Spleen (tissue), 7 donors: ENCODE results near the gene EYA2.

ENCODE experiments used
- CTCF ChIP-seq, 11 experiments: fragments of 200-600 bp in 7 of 11; fragments of 450-650 bp in 4 of 11; sonication (generic) in 4 of 11; IDR thresholded peaks in 8 of 11; conservative IDR thresholded peaks in 3 of 11; 1 replicate in 7 of 11; 2 replicates in 4 of 11; pipeline versions ENCODE4 v1.4.0 to v1.8.0; 2016 to 2021; ENCODE audit warnings: antibody characterized with exemption in 11 of 11, inconsistent platforms in 4 of 11, mild to moderate bottlenecking in 1 of 11
- POLR2A ChIP-seq, 3 donors: fragments of 450-650 bp; IDR thresholded peaks; one replicate each; pipeline ENCODE4 v1.5.1; 2017; ENCODE audit warnings: antibody characterized with exemption in 3 of 3, mild to moderate bottlenecking in 1 of 3
- donor health status: DM: no; HTN: no; CAD: no; lungs with moderate emphysema.
- donor health status: DM: no; HTN: no; CAD: no.
- donor health status: DM: no; HTN: no; CAD: no.

- TF ChIP-seq CTCF (IDR thresholded peaks at IDR 0.05 in 8 of 11, conservative IDR thresholded peaks at IDR 0.05 in 3 of 11) (no peak), POLR2A (IDR thresholded peaks at IDR 0.05) (no peak)
These were observed 20.2 kb downstream of the EYA2 start for GRCh38 chr20:46914789-46915379.
